ENCODE results near the gene AFF1.

AFF1 gene

GRCh38 chr4:87065021-87065420, 130.2 kb downstream of the AFF1 start:
- no peak overlapping the region for H2BK12ac ChIP-seq (ENCODE audit: low read length)
- no peak overlapping the region for H4K91ac ChIP-seq (ENCODE audit: low read depth, low read length)
- H3K4me1 ChIP-seq (ENCODE audit: control insufficient read depth in 1 of 2, insufficient read depth in 2 of 2, low read length in 2 of 2): no peaks in the 10 kb centered on the region
- H3K4me2 ChIP-seq (ENCODE audit: low read length): no peak overlapping the region
- H3K79me2 ChIP-seq (ENCODE audit: control insufficient read depth, insufficient read depth, low read length, poor library complexity): no peaks in the 10 kb centered on the region
- H3K4ac ChIP-seq (ENCODE audit: low read depth, low read length): no peak overlapping the region
- peaks cover 0 to 2% of the 10 kb centered on the region in 2 experiments for H3K36me3 ChIP-seq (ENCODE audit: control insufficient read depth in 1 of 2, insufficient read depth in 2 of 2, low read length in 2 of 2)
- H3K27me3 ChIP-seq (ENCODE audit: insufficient read depth, low read length): no peaks in the 10 kb centered on the region
- H2AFZ ChIP-seq (ENCODE audit: insufficient read depth, low read length, poor library complexity): no peak overlapping the region
- H3K9ac ChIP-seq (ENCODE audit: low read length): no peak overlapping the region
- H3K27ac ChIP-seq (ENCODE audit: low read depth, low read length): no peak overlapping the region
- H2AK5ac ChIP-seq (ENCODE audit: low read length): no peak overlapping the region
- no peaks in the 10 kb centered on the region for H3K9me3 ChIP-seq (ENCODE audit: insufficient read depth, low read depth, low read length)
- H2BK5ac ChIP-seq (ENCODE audit: low read depth, low read length, poor library complexity): no peak overlapping the region
- no peak overlapping the region for H4K12ac ChIP-seq (ENCODE audit: low read depth, low read length)
- no peak overlapping the region for H3K18ac ChIP-seq (ENCODE audit: low read length)
- no CpG with 5 or more reads among the region's 6 CpGs for WGBS (ENCODE audit: extremely low coverage, insufficient coverage, insufficient read length)
- H2BK120ac ChIP-seq (ENCODE audit: insufficient read depth, low read length, poor library complexity): no peak overlapping the region
- DNase-seq: no peak
- no peak overlapping the region for H3K4me3 ChIP-seq (ENCODE audit: low read depth, low read length)
- H3K14ac ChIP-seq (ENCODE audit: low read length): no peak overlapping the region
- H3K23ac ChIP-seq (ENCODE audit: low read length): no peak overlapping the region
- no peaks in the 10 kb centered on the region for H3K79me1 ChIP-seq (ENCODE audit: low read length)
- H4K8ac ChIP-seq (ENCODE audit: low read depth, low read length): no peak overlapping the region

GRCh38 chr4:87066403-87067123, 131.8 kb downstream of the AFF1 start:
- no peak overlapping the region for H4K12ac ChIP-seq (ENCODE audit: low read depth, low read length)

GRCh38 chr4:87067124-87067885, 132.5 kb downstream of the AFF1 start:
- Histone ChIP-seq H3K79me2 (ENCODE audit: control insufficient read depth, insufficient read depth, low read length, poor library complexity) (no peaks in the 10 kb centered on the region), H3K9me3 (ENCODE audit: insufficient read depth, low read depth, low read length) (no peaks in the 10 kb centered on the region), H3K23ac (ENCODE audit: low read length) (no peak overlapping the region), H3K9ac (ENCODE audit: low read length) (no peak overlapping the region), H3K4ac (ENCODE audit: low read depth, low read length) (no peak overlapping the region), H2AK5ac (ENCODE audit: low read length) (no peak overlapping the region), H3K79me1 (ENCODE audit: low read length) (no peaks in the 10 kb centered on the region), H2BK5ac (ENCODE audit: low read depth, low read length, poor library complexity) (no peak overlapping the region), H4K8ac (ENCODE audit: low read depth, low read length) (no peak overlapping the region), H3K4me3 (ENCODE audit: low read depth, low read length) (no peak overlapping the region), H3K18ac (ENCODE audit: low read length) (no peak overlapping the region), H3K27me3 (ENCODE audit: insufficient read depth, low read length) (no peaks in the 10 kb centered on the region), H3K27ac (ENCODE audit: low read depth, low read length) (no peak overlapping the region), H2BK120ac (ENCODE audit: insufficient read depth, low read length, poor library complexity) (no peak overlapping the region), H4K12ac (ENCODE audit: low read depth, low read length) (no peak overlapping the region), H2BK12ac (ENCODE audit: low read length) (no peak overlapping the region), H3K36me3 (ENCODE audit: control insufficient read depth in 1 of 2, insufficient read depth in 2 of 2, low read length in 2 of 2) (peaks cover 0 to 2% of the 10 kb centered on the region in 2 experiments), H3K4me1 (ENCODE audit: control insufficient read depth in 1 of 2, insufficient read depth in 2 of 2, low read length in 2 of 2) (no peaks in the 10 kb centered on the region), H4K91ac (ENCODE audit: low read depth, low read length) (no peak overlapping the region), H3K4me2 (ENCODE audit: low read length) (no peak overlapping the region), H2AFZ (ENCODE audit: insufficient read depth, low read length, poor library complexity) (no peak overlapping the region), H3K14ac (ENCODE audit: low read length) (no peak overlapping the region)
- no CpG with 5 or more reads among the region's 2 CpGs for WGBS (ENCODE audit: extremely low coverage, insufficient coverage, insufficient read length)
- DNase-seq: no peak

More at GRCh38 chr4:87066403-87067123, 131.8 kb downstream of the AFF1 start:
- Histone ChIP-seq H3K9me3 (ENCODE audit: insufficient read depth, low read depth, low read length) (no peaks in the 10 kb centered on the region), H3K4me2 (ENCODE audit: low read length) (no peak overlapping the region), H3K36me3 (ENCODE audit: control insufficient read depth in 1 of 2, insufficient read depth in 2 of 2, low read length in 2 of 2) (peaks cover 0 to 2% of the 10 kb centered on the region in 2 experiments), H3K18ac (ENCODE audit: low read length) (no peak overlapping the region), H3K27me3 (ENCODE audit: insufficient read depth, low read length) (no peaks in the 10 kb centered on the region), H3K4ac (ENCODE audit: low read depth, low read length) (no peak overlapping the region), H3K9ac (ENCODE audit: low read length) (no peak overlapping the region), H3K14ac (ENCODE audit: low read length) (no peak overlapping the region), H3K4me1 (ENCODE audit: control insufficient read depth in 1 of 2, insufficient read depth in 2 of 2, low read length in 2 of 2) (no peaks in the 10 kb centered on the region), H3K79me2 (ENCODE audit: control insufficient read depth, insufficient read depth, low read length, poor library complexity) (no peaks in the 10 kb centered on the region), H2BK12ac (ENCODE audit: low read length) (no peak overlapping the region), H3K4me3 (ENCODE audit: low read depth, low read length) (no peak overlapping the region), H2BK5ac (ENCODE audit: low read depth, low read length, poor library complexity) (no peak overlapping the region), H4K8ac (ENCODE audit: low read depth, low read length) (no peak overlapping the region), H4K91ac (ENCODE audit: low read depth, low read length) (no peak overlapping the region), H2AK5ac (ENCODE audit: low read length) (no peak overlapping the region), H3K79me1 (ENCODE audit: low read length) (no peaks in the 10 kb centered on the region), H3K27ac (ENCODE audit: low read depth, low read length) (no peak overlapping the region), H2BK120ac (ENCODE audit: insufficient read depth, low read length, poor library complexity) (no peak overlapping the region), H3K23ac (ENCODE audit: low read length) (no peak overlapping the region), H2AFZ (ENCODE audit: insufficient read depth, low read length, poor library complexity) (no peak overlapping the region)
- DNase-seq: no peak
- WGBS (ENCODE audit: extremely low coverage, insufficient coverage, insufficient read length): no CpG with 5 or more reads among the region's 4 CpGs

- Histone ChIP-seq H2BK12ac (ENCODE audit: low read length) (no peak overlapping the region), H3K27ac (ENCODE audit: low read depth, low read length) (no peak overlapping the region), H3K4ac (ENCODE audit: low read depth, low read length) (no peak overlapping the region), H3K4me1 (ENCODE audit: control insufficient read depth in 1 of 2, insufficient read depth in 2 of 2, low read length in 2 of 2) (no peaks in the 10 kb centered on the region), H3K9me3 (ENCODE audit: insufficient read depth, low read depth, low read length) (no peaks in the 10 kb centered on the region), H3K14ac (ENCODE audit: low read length) (no peak overlapping the region), H3K4me3 (ENCODE audit: low read depth, low read length) (no peak overlapping the region), H2BK120ac (ENCODE audit: insufficient read depth, low read length, poor library complexity) (no peak overlapping the region), H3K4me2 (ENCODE audit: low read length) (no peak overlapping the region), H2AK5ac (ENCODE audit: low read length) (no peak overlapping the region), H3K36me3 (ENCODE audit: control insufficient read depth in 1 of 2, insufficient read depth in 2 of 2, low read length in 2 of 2) (peaks cover 0 to 3% of the 10 kb centered on the region in 2 experiments), H3K18ac (ENCODE audit: low read length) (no peak overlapping the region), H2BK5ac (ENCODE audit: low read depth, low read length, poor library complexity) (no peak overlapping the region), H3K79me2 (ENCODE audit: control insufficient read depth, insufficient read depth, low read length, poor library complexity) (no peaks in the 10 kb centered on the region), H3K79me1 (ENCODE audit: low read length) (no peaks in the 10 kb centered on the region), H4K91ac (ENCODE audit: low read depth, low read length) (no peak overlapping the region), H4K8ac (ENCODE audit: low read depth, low read length) (no peak overlapping the region), H2AFZ (ENCODE audit: insufficient read depth, low read length, poor library complexity) (no peak overlapping the region), H4K12ac (ENCODE audit: low read depth, low read length) (no peak overlapping the region), H3K27me3 (ENCODE audit: insufficient read depth, low read length) (no peaks in the 10 kb centered on the region), H3K23ac (ENCODE audit: low read length) (peak overlapping the region; percentile 80), H3K9ac (ENCODE audit: low read length) (no peak overlapping the region)
- no CpG with 5 or more reads among the region's 7 CpGs for WGBS (ENCODE audit: extremely low coverage, insufficient coverage, insufficient read length)
- DNase-seq: no peak
These were observed 133.8 kb downstream of the AFF1 start for GRCh38 chr4:87068583-87069021.

All from trophoblast cell (in vitro differentiated cells and primary cell).